NCI-H748 (cell line): Measurements from ENCODE around the gene NOL3.

Experiments used
- DNase-seq: peaks from one replicate; lab custom pipeline; 2025; ENCODE audit not compliant: unreplicated experiment; lab: John Stamatoyannopoulos, UW

NOL3 gene

DNA sequence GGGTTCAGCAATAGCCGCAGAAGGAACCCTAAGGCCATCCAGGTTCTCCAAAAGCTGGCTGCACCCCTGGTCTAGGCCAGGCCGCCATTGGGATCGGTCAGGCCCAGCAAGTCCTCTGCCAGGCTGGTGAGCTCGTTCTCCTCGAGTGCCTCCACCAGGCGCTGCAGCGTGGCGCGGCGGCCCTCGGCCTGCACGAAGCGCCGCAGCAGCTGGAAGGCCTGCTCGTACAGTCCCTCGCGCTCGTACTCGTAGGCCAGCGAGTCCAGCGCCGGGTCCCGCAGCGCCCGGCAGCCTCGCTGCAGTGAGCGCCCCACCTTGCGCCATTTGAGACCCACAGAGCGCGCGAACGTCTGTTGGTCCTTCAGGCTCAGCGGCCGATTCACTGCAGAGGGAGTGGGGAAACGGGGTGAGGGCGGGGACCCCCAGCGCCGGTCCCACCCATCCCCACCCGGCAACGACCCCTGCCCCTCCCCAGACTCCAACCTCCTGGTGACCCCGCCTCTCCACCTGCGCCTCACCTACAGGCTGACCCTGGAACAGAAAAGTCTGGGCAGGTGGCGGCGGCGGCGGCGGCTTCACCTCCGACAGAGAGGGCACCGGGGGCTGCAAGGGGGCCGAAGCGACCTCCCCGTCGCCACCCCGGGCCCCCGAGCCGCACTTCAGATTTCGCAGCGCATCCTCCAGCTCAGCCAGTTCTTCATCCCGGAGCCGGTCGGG is 15.6 kb upstream of the NOL3 start:
- DNase-seq, result peak; percentile 3

DNA sequence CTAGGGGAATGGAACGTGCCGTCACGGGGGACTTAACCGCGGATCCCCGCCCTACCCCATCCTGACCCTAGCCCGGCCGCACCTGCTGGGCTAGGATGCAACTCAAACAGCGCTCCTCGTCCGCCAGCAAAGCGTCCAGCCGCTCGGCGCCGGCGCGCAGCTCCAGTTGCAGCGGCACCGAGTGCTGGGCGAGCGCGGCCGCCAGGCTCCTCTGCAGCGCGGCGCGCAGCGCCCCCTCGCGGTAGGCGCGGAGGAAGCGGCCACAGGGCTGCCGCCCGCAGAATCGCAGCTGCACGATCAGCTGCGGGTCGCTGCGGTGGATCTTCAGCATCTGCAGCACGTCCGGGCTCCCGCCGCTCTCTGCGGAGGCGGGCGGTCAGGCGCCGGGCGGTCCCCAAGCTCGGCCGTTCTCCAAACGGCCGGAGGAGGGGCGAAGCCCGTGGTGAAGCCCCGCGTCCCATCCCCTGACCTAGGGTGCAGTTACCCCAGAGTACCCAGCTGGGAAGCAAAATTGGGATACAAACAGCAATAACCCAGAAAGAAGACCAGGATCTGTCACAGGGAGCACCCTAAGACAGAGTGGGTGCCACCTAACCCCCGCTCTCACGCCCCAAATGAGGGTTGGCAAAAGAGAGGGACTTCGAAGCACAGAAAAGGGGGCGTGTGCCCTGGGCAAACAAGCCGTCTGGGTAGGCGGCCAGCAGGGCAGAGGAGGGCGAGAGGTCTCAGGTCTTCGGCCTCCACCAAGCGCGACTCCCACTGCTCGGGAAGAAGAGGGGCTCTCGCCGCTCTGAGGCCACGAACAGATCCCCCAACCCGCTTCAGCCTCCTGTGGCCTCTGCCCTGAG is 14.8 kb upstream of the NOL3 start:
- peak; percentile 81 for DNase-seq

DNA sequence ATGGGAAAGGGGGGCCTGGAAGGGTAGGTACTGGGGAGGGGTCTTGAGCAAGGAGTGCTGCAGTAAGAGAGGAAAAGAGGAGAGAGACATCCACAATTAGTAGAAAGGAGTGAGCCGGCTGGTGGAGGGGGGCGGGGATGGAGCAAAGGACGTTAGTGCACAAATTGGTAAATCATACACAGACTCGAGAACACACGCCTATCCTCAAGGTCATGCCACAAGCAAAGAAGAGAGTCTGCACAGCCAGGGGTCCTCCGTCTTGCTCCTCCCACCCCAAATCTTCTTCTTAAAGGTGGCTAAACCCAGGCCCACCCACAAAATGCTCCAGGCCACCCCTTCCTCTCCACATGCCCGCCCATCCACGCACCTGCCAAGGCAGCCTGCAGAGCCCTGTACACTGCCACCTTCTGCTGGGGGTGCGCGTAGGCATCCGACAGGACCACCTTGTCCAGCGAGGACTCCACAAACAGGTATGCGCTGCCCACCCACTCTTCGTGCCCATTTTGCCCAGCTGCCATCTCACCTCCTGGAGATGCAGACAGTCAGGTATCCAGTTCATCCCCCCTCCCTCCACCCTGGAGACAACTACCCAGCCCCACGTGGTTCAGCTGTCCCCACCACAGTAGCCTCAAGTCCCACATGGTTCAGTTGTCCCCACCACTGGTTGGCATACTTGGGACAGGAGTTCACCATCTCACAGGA is 14.0 kb upstream of the NOL3 start:
- no peak for DNase-seq

DNA sequence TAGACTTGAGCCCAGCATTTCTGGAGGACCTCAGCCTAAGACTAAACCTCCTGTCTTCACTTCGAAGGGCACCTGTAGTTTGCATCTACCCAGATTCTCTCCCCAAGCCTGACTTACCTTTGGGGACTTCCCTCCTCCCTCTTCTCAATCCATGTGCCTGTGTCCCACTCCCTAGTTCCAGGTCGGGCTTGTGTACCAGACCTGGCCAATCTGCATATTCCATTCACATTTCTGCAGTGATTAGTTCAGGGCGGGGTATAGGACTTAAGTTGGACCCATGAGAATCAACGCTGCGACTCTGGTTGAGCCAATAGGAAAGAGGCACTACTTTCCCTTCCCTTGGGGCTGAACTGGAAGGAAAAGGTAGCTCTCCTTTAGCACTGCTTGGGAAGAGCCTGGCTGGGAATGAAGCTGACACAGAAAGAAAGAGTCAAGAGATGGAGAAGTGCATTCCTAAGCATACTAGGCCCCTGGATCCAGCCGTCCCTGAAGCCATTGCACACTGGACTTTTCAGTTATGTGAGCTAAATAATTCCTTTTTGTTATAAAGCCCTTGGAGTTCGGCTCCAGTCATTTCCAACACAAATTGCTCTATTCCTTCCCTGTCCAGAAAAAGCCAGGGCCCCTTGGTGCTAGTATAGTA is 13.1 kb upstream of the NOL3 start:
- no peak for DNase-seq

DNA sequence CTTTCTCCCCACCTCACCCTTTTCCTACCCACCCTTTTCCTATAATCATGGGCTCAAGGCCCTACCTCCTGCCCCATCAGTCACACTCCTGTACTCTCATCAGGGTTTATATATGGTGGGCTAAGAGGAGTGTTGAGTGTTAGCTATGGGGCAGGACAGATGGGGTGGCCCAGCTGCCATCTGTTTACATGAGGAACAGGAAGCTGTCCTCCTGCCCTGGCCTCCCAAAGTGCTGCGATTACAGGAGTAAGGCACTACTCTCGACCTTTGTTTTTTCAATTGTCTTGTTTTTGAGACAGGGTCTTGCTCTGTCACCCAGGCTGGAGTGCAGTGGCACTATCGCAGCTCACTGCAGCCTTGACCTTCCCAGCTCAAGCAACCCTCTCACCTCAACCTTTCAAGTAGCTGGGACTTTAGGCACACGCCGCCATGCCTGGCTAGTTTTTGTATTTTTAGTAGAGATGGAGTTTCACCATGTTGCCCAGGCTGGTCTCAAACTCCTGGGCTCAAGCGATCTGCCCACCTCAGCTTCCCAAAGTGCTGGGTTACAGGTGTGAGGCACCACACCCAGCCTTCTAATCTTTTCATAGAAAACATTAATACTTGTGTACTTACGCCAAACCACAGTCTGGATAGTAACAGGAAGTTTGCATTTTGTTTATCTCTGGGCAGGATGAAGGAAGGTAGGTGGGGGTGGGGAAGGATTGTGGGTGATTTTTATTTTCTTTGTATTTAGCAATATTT is 12.3 kb upstream of the NOL3 start:
- no peak for DNase-seq

DNA sequence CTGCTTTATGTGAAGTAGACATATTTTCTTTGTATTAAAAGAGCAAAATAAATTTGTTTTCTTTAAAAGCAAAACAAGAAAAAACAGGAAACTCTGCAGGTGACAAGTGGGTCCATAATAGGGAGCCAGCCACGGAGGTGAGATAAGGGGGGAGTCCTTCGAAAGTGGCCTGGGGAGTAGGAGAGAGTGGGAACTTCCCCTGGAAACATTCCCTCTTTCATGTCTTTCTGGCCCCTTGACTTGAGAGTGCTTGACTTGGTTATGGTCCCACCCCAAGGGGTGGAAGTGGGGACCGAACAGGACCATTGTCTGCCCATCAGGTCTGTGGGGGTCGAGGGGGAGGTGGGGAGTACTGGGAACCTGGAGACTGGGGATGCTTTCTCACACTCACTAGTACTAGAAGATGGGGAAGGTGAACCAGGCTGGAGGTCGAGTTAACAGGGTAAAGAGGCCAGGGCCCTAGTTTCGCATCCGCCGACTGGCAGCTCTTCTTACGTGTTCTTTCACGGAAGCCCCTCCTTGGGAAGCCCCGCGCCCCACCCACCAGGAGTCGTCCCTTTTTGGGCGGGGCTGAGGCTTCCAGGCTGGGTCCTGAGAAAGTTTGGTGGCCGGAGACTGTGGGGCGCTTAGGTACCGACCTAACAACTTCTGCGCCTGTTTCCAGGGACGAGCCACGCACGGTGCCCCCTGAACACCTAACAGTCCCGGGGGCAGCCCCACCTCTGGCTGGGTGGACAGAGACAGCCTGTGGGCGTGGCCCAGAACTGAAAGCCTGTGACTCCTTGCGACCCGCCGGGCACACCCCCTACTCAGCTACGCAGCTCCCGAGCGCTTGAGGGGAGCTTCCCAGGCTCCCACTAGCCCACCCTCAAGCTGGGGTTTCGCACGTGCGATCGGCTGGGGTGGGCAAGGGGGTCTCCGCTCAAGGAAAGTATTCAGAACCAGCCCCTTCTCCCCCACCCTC is 11.4 kb upstream of the NOL3 start:
- peak; percentile 51 for DNase-seq

DNA sequence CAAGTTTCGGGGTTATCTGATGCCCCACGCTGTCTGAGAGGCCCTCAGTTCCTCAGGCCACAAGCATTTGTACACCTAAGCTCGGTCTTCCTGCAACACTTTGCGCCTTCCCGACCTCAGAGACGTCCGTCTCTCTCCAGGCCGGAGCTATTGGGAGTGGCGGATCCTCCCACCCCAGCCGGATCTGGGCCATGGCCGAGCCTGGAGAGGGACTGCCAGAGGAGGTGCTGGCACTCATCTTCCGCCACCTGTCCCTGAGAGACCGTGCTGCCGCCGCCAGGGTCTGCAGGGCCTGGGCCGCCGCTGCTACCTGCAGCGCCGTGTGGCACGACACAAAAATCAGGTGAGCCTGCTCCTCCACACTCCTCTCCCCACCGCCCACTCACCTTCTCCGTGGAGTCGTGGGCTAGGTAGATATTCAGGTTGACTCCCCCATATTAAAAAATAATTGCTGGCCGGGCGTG is 8.7 kb upstream of the NOL3 start:
- DNase-seq, result no peak

DNA sequence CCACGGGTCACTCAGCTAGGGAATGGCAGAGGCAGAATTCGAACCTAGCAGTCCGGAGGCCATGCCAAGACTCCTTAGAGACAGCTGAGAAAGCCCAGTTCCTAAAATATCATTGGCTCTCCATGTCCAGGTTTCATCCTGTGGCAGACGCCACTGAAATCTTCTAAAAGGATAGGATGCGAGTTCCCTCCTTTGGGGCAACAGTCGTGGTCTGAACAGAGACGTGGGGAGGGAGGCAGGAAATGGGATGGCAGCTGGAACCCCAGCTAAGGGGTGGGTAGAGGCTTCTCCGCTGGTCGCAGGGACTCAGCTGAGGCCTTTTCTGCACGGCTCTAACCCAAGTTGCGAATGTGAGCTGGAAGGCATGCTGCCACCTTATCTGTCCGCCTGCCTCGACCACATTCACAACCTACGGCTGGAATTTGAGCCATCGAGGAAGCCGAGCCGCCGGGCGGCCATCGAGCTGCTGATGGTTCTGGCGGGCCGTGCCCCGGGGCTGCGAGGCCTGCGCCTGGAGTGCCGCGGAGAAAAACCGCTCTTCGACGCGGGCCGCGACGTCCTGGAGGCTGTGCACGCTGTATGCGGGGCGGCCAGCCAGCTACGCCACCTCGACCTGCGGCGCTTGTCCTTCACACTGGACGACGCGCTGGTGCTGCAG is 7.7 kb upstream of the NOL3 start:
- no peak for DNase-seq

DNA sequence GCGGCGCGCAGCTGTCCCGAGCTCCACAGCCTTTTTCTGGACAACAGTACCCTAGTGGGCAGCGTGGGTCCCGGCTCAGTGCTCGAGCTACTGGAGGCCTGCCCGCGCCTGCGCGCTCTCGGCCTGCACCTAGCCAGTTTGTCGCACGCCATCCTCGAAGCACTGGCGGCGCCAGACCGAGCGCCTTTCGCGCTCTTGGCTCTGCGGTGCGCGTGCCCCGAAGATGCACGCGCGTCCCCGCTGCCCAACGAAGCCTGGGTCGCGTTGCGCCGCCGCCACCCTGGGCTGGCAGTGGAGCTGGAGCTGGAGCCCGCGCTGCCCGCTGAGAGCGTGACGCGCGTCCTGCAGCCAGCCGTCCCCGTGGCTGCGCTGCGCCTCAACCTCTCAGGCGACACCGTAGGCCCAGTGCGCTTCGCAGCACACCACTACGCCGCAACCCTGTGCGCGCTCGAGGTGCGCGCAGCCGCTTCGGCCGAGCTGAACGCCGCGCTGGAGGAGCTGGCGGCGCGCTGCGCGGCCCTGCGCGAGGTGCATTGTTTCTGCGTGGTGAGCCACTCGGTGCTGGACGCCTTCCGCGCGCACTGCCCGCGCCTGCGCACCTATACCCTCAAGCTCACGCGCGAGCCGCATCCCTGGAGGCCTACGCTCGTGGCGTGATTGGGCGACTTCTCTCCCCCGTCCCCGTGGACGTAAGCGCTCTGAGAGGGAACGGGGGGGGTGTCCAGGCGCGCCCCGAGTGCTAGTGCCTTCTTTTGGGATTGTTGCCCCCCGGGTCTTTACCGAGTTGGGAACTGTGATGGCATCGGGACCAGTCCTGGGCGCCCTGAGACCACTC is 7.0 kb upstream of the NOL3 start:
- DNase-seq, result peak; percentile 93

DNA sequence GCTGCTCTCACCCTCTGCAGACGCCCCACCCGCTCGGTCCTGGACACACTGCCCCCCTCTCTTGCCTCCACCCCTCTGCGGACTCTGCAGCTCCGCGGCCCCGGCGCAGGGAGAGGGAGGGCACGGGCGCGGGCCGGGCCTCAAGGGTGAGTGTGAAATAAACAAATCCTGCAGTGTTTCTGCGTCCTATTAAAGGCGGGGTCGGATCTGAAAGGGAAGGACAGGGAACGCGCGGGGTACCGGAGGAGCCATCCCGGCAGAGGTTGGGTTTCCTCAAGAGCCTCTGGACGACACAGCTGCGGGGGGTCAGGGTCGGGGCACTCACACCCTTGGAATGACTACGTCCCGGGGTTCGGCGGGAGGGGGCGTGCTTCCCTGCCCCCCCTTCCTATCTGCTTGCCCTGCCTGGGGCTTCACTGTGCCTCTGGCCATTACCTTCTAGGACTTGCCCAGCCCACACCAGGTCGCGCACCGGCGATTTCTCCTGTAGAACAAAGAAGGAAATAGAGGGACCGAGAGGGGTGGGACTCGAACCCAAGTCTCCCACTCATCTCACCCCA is 6.3 kb upstream of the NOL3 start:
- DNase-seq, result peak; percentile 62

DNA sequence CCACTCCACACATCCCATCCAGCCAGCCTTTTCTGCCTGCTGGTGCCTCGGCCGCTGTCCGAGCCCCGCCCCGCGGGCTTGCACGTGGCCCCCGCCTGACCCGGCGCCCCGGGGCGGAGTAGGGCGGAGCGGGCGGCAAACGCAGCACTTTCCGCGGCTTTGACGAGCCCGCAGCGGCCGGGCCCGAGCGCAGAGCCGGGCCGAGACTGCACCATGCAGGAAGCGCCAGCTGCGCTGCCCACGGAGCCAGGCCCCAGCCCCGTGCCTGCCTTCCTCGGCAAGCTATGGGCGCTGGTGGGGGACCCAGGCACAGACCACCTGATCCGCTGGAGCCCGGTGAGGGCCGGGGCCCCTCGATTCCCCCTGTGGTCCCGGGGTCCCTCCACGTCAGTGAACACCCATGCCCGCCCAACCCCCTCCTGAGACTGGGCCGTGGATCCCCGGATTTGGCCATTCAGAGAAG is 5.7 kb upstream of the NOL3 start, which contains the start of gene HSF4:
HSF4 (plus strand) TSS at position 147 of the 463 bp plus-strand sequence; CDS start at position 214, 67 bp downstream.
- DNase-seq, result peak; percentile 50

DNA sequence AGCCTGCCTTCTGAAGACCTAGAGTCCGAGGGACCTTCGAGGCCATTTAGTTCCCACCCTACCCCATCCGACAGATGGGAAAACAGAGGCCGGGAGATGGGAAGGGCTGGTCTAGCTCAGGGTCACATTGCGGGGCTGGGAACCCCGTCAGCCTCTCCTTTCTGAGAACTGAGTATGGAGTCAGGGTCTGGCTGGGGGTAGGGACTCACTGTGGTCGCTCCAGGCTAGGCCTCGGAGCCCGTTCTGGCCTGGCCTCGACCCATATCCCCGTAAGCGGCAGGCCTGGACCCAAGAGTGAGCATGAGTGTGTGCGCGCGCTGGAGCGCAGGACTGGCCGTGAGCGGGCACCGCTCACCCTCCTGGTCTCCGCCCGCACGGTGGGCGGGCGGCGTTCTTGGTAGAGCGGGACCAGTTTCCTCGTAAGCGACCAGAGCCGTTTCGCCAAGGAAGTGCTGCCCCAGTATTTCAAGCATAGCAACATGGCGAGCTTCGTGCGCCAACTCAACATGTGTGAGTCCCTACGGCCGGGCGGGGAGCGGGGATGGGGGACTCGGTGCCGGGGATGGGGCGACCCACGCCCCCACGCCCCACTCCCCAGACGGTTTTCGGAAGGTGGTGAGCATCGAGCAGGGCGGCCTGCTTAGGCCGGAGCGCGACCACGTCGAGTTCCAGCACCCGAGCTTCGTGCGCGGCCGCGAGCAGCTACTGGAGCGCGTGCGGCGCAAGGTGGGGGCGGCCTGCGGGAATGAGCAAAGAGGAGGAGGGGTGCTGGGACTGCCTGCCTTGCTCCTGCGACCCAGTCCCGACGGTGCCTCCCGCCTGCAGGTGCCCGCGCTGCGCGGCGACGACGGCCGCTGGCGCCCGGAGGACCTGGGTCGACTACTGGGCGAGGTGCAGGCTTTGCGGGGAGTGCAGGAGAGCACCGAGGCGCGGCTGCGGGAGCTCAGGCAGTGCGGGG is 4.9 kb upstream of the NOL3 start:
- DNase-seq, result no peak

DNA sequence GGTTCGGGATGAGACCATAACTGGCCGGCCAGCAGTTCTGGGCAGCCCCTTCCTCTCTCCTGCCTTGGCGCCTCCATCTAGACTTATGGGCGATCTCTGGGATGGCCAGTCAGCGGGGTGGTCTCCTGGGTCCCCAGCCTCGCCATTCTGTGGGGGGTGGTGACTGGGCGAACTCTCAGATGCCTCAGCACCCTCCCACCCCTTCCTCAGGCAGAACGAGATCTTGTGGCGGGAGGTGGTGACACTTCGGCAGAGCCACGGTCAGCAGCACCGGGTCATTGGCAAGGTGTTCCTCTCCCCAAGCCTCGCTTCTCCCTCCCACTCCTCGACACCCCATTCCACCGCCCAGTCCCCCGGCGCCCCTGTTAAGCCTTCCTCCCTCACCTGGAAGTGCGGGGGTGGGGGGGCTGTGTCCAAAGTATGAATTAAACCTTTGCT is 4.2 kb upstream of the NOL3 start:
- no peak for DNase-seq

DNA sequence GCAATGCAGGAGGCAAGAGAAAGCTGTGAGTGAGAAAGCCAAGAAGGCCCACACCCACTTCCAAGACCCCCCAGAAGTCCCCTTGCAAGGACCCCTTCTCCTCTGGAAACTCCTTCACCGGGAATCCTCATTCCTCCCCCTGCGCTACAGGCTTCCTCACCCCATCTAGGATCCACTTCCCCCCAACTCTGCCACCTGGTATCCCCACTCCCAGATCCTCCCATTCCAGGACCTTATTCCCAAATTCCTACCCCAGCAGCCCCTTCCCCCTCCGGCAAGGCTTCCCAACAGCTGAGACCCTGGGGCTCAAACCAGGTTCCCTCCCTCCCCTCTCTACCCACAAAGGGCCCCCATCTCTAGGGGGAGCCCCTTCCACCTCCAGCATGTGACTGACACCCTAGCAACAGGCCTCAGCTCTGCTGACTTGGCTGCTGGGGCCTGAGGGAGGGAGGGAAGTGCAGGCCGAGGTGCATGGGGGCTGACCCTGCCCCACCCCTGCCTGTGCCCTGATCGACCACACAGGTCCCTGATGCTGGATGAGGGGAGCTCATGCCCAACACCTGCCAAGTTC is 3.7 kb upstream of the NOL3 start:
- no peak for DNase-seq

DNA sequence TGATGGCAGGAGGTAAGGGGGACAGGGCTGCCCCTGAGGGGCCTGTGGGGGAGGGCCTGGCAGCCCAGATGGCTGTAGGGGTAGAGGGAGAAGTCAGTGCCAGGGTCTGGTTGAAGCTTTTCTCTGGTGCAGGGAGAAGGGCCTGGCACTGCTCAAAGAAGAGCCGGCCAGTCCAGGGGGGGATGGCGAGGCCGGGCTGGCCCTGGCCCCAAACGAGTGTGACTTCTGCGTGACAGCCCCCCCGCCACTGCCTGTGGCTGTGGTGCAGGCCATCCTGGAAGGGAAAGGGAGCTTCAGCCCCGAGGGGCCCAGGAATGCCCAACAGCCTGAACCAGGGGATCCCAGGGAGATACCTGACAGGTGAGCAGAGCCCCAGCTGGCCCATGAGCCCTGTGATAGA is 2.8 kb upstream of the NOL3 start:
- DNase-seq, result no peak

DNA sequence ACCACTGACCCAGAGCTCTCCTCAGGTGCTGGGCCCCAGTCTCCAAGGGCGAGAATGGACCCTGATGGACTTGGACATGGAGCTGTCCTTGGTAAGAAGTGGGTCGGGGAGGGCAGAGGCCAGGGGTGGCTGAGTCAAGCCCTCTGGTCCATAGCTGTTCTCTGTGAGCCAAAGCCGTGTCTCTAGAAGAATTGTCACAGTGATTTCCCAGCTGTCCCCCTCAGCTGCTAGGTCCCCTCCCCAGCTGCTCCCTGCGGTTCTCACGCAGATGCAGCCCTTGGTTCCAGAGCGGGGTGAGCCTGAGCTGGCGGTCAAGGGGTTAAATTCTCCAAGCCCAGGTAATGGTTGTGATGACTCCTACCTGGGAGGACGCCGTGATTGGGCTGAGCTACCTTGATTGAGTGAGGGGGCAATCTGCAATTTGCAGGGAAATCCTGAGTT is 1.3 kb upstream of the NOL3 start:
- DNase-seq, result no peak
